ENCODE data around the gene PIK3AP1.

PIK3AP1 gene

DNA sequence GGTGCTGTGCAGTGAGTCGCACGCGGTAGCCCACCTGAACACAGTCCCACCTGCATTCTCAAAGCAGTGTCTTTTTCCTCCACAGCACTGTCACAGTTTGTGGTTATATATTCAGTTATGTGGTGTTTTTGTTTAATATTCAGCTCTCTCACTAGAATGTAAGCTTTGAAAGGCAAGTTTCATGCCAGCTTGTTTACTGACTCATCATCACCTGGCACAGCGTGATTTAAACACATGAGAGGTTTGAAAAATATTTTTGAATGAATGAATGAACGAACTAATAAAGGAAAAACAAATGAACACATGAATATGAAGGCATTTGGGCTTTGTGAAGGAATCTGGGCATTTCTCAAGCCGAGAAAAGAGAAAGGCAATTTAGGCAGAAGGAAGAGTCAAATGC lies 81.6 kb downstream of the PIK3AP1 start:
- no peak for DNase-seq

- DNase-seq, result no peak
Measured at GRCh38 chr10:96638120-96638519, 82.2 kb downstream of the PIK3AP1 start.

DNA sequence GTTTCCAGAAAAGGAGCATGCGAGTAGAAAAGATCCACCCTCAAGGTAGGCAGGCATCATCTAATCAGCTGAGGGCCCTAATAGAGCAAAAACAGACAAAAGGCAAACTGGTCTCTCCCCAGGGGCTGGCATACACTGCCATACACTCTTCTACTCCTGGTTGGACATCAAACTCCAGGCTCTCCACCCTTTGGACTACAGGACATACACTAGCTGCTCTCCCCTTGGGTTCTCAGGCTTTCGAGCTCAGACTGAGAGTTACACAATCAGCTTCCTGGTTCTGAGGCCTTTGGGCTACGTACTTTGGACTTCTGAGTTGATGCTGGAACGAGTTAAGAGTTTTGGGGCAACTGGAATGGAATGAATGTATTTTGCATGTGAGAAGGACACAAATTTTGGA lies 82.6 kb downstream of the PIK3AP1 start:
- DNase-seq, result no peak

GRCh38 chr10:96636551-96636950 lies 83.8 kb downstream of the PIK3AP1 start:
- no peak for DNase-seq

DNA sequence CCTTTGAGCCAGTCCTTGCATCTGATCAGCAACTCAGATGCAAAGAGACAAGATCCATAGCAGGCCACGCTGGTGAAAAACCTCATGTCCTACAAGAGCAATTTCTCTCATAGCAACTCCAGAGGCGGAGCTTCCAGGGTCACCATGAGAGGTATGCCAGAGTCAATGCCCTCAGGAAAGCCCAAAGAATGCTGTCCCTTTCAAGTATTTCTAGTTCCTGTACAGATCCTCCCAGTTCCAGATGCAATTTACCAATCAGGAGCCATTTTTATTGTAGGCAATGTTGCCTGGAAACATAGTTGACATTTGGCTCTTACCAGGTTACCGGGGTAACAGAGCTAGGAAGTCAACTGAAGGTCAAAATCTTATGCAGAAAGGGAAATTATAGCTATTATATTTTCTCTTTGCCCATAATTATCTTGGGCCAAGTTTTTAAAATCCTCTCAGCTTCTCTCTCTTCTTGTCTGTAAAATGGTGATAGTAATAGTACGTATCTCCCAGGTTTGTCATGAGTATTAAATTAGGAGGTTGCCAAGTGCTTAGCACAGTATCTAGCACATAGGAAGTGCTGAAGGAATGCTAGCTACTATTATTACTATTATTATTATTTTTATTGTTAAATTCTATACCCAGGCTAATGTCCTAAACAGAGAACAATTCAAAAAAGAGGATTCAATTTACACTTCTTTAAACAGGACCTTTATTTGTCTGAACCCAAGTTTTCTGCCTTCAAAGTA lies 87.2 kb downstream of the PIK3AP1 start:
- no peak for DNase-seq

DNA sequence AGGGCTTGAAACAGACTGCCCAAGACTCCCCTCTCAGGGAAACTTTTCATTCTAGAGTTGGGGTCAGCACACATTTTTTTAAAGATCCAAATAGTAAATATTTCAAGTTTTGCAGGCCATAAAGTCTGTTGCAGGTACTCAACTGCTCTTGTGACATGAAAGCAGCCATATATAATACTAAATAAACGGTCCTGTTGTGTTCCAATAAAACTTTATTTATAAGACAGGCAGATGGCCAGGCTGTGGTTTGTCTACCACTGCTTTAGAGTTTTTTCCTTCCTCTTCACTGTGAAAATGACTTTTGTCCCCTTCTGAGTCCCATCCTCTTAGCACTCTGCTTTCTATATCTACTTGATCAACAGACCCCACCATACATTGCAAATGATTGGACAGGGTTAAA lies 93.0 kb downstream of the PIK3AP1 start:
- DNase-seq, result no peak

DNA sequence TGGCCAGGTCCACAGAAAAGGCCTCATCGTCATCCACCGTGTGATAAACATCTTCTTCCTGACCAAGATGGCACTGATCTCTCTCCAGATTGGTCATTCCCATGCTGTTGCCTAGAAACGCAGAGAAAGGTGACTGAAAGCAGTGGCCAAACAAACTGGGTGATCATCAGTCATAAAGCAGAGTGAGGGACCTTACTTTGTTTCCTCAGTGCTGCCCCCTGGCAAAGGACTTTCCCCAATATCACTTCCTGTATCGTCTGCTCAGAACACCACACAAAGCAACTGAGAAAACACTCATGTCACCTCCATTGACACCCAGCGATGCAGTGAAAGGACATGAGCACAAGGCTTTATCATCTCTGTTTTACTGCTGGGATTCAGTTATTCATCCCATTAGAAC lies 93.5 kb downstream of the PIK3AP1 start:
- no peak for DNase-seq

GRCh38 chr10:96625173-96625572 lies 95.1 kb downstream of the PIK3AP1 start:
- no peak for DNase-seq

- no peak for DNase-seq
Measured at GRCh38 chr10:96622013-96622787, 98.1 kb downstream of the PIK3AP1 start.

GRCh38 chr10:96619796-96620773 lies 100.2 kb downstream of the PIK3AP1 start:
- DNase-seq, result no peak

- DNase-seq, result no peak
Measured at GRCh38 chr10:96619120-96619519, 101.2 kb downstream of the PIK3AP1 start.

GRCh38 chr10:96618653-96619052 lies 101.7 kb downstream of the PIK3AP1 start:
- no peak for DNase-seq

GRCh38 chr10:96616961-96617360 lies 103.4 kb downstream of the PIK3AP1 start:
- no peak for DNase-seq

DNA sequence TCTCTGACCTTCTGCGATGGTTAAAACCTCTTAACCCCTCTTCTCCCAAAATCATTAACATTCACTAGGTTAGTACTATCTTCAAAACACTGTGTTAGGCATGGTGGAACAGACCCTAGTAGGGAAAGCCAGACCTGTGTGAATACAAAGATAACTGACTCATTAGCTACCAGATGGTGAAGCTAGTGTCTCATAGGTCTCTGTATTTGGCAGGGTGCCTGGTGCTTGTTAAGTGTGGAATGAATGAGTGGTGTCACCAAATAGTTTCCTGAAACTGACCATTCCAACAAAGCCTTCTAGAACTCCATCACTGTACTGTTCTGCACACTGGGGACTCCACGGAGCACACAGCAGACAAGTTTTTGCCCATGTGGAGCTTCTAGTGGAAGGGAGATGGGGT lies 105.8 kb downstream of the PIK3AP1 start:
- DNase-seq, result no peak

GRCh38 chr10:96613576-96613975 lies 106.7 kb downstream of the PIK3AP1 start:
- no peak for DNase-seq

GRCh38 chr10:96612055-96612830 lies 108.1 kb downstream of the PIK3AP1 start:
- no peak for DNase-seq

- no peak for DNase-seq
Measured at GRCh38 chr10:96610817-96611216, 109.5 kb downstream of the PIK3AP1 start.

- DNase-seq, result no peak
Measured at GRCh38 chr10:96609510-96609909, 110.8 kb downstream of the PIK3AP1 start.

DNA sequence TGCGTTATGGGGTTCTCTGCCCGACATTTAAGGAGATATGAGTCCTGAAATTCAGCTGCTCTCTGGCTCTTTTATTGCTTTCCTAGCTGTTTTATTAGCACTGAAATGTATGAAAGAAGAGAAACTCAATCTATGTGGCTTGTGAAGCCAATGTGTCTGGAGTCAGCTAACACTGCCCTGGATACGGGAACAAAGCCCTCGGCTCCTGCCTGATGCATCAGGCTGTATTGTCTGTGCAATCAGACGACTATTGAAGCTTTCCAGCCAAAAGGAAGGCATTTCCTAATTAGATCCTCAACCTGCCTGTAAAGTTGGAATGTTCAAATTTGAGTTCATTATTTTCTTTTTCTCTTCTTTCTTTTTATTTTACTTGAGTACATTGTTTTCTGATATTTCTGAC lies 111.5 kb downstream of the PIK3AP1 start:
- no peak for DNase-seq

DNA sequence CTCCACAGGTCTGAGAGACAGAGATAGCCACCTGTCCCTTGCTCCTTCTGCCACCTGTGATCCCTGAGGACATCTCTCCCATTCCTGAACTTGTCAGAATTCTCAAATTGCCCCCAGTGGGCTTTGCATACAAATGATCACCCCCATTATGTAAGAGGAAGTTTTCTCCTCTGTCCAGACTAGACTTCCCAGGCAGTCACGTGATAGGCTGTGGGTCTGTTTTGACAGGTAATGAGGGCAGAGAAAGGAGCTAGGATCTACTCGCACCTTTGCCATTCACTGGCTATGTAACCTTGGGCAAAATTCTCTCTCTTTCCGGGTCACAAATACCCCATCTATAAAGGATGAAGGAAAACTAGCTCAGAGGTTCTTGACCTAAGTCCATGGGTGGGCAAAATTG lies 112.1 kb downstream of the PIK3AP1 start:
- no peak for DNase-seq

- DNase-seq, result no peak
Measured at GRCh38 chr10:96606946-96607345, 113.4 kb downstream of the PIK3AP1 start.

- peak; percentile 39 for DNase-seq
Measured at GRCh38 chr10:96606216-96606615, 114.1 kb downstream of the PIK3AP1 start.
